Activated CD4-positive, alpha-beta T cell treated with anti-CD3 and anti-CD28 coated beads for 36 hours (primary cell): ENCODE results near the gene PPP1R12C. TPM values are rescaled to one million over a fixed set of nuclear protein-coding genes. Genes with fewer than 3 reads are reported as not detected.

Experiments used
- ATAC-seq: fragments of 200-7000 bp; cut with Tn5 transposase; one replicate; pipeline ENCODE4 v1.10.0; 2021; ENCODE audit warnings: mild to moderate bottlenecking, moderate library complexity
- CTCF ChIA-PET: fragments of 350-600 bp; sonication (Branson Sonifier 250); formaldehyde crosslinking; loops from one replicate; lab custom pipeline; 2021; ENCODE audit warnings: antibody characterized with exemption; lab: Charles Lee
- POLR2A ChIA-PET: fragments of 350-600 bp; sonication (Branson Sonifier 250); formaldehyde crosslinking; loops from one replicate; lab custom pipeline; 2021; ENCODE audit warnings: antibody characterized with exemption, inconsistent platforms; lab: Charles Lee
- DNase-seq: peaks from one replicate; pipeline ENCODE4 v3.0.0-alpha.2; 2020
- H3K27ac Mint-ChIP-seq: one replicate; pipeline ENCODE4 v1.8.0; 2021; ENCODE audit warnings: mixed read lengths
- H3K27me3 Mint-ChIP-seq: one replicate; pipeline ENCODE4 v1.8.0; 2021; ENCODE audit warnings: mixed read lengths
- H3K36me3 Mint-ChIP-seq: one replicate; pipeline ENCODE4 v1.8.0; 2021; ENCODE audit warnings: low read depth, mixed read lengths
- H3K4me1 Mint-ChIP-seq: one replicate; pipeline ENCODE4 v1.8.0; 2021; ENCODE audit warnings: mixed read lengths
- H3K4me3 Mint-ChIP-seq: one replicate; pipeline ENCODE4 v1.8.0; 2021; ENCODE audit warnings: mild to moderate bottlenecking, moderate library complexity, mixed read lengths
- H3K9me3 Mint-ChIP-seq: one replicate; pipeline ENCODE4 v1.8.0; 2021; ENCODE audit warnings: low read depth, mixed read lengths
- intact Hi-C, 2 experiments: fragments of 100-400 bp; cut with DNase I in 1 of 2; cut with micrococcal nuclease in 1 of 2; formaldehyde crosslinking; loops; one replicate each; pipeline versions ENCODE4 v1.14.2 to v1.15.1; 2022 to 2024; cut with DNase I, micrococcal nuclease
- total RNA-seq, 2 experiments: library from RNA; stranded (reverse); gene quantifications; one replicate each; pipeline ENCODE4 v1.2.3, GENCODE V29; 2021

PPP1R12C gene
- total RNA-seq, 2 experiments from 2014 or later, result 66.1 to 69.8 TPM

DNA sequence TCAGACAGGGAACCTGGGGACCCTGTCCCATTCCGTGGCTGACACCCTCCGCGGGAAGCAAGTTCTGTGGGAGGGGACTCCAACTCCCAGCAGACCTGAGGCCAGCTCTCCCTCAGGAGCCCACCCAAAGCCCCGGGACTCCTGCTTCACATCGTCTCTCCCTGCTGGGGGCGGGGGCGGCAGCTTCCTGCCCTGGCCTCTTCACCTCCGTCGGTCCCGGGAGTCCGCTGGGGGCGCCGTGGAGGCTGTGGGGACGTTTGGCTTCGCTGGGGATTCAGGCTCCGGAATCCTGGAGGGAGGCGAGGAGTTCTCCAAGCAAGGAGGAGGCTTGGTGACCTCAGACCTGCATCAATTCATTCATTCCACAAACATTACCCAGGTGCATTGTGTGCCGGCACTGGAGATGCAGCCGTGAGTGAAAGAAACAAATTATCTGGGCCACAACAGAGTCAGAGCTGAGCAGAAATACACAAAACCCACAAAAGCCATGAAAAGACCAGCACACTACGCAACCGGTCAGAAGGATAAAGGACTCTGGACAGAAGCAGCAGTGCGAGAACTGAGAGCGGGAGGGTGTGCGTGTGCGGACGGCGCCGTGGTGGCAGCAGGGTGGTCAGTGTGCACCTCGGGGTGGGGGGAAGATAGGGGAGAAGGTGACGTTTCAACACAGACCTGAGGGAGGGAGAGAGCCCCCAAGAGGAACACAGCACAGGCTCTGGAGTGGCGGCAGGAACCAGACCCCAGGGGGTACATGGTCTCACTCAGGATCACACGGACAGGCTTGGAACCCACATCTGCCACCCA is 22.8 kb downstream of the PPP1R12C start:
- no peaks in the 10 kb centered on the region for H3K9me3 Mint-ChIP-seq
- H3K4me3 Mint-ChIP-seq, result no peak overlapping the region
- H3K27ac Mint-ChIP-seq, result no peak overlapping the region
- no peaks in the 10 kb centered on the region for H3K27me3 Mint-ChIP-seq
- peaks cover 19% of the 10 kb centered on the region for H3K36me3 Mint-ChIP-seq
- ATAC-seq (no peak), DNase-seq (no peak)
- intact Hi-C loops, result no loop called here
- H3K4me1 Mint-ChIP-seq, result no peaks in the 10 kb centered on the region
- ChIA-PET POLR2A (no interaction called here), CTCF (interaction anchor here (0.6 kb wide), 2 partner anchors 476 to 631 kb away, joined by 3 read pairs; partner anchors contain the start of gene LENG9)

DNA sequence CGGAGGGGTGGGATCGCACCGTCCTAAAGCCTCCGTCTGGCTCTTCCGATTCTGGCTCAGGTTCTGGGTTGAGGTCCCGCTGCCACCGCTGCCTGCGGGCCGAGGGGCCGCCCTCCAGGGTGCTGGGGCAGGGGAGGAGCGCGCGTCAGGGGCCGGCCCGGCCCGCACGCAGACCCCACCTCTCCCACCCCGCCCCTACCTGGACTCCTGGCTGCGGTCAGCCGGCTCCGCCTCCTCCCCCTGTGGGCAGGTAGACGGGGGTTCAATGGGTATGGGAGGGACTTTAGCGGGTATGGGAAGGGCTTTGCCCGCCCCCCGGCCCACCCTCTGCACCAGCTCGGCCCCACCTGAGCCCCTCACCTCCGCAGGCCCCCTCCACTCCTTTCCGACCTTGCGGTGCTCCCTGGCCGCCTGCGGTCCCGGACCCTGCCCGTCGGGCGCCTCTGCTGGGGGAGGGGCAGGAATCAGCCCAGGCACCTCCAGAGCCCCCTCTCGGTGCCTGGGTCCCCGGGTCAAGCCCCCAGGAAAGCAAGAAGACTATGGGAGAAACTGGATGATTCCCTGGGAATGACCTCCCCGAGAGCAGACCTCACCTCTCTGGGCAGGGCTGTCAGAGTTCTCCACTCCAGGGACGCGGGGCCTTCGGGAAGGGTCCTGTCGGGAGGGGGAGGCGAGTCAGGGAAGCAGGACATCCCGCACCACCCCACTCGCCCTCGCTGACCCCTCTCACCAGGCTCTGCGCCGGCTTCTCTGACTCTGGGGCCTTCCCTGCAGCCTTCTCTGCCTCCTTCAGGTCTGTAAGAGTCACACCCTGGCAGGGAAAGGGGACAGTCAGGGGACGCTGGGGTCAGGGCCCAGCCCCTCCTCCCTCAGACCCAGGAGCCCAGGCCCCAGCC is 24.8 kb downstream of the PPP1R12C start:
- Mint-ChIP-seq H3K4me1 (peaks cover 11% of the 10 kb centered on the region), H3K9me3 (no peaks in the 10 kb centered on the region), H3K36me3 (peaks cover 33% of the 10 kb centered on the region), H3K27ac (no peak overlapping the region), H3K4me3 (no peak overlapping the region), H3K27me3 (peaks cover 11% of the 10 kb centered on the region)
- ChIA-PET CTCF (no interaction called here), POLR2A (no interaction called here)
- intact Hi-C loops, result no loop called here
- DNase-seq (no peak), ATAC-seq (no peak)

DNA sequence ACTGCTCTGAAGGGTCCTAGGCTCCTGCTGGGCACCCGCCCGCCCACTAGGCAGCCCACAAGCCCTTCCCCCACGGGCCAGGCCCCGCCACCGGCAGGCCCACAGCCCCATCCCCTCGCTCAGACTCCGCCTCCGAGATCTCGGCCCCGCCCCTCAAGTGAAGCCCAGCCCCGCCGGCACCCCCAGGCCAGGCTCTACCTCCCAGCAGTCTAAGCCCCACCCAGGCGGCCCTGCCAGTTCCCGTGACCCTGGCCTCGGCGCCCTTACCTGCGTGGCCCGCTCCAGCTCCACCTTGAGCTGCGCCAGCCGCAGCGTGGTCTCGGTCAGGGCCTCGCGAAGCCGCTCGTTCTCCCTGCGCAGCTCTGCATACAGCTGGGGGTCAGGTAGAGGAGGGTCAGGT is 25.5 kb downstream of the PPP1R12C start:
- H3K9me3 Mint-ChIP-seq, result no peaks in the 10 kb centered on the region
- POLR2A ChIA-PET, result no interaction called here

DNA sequence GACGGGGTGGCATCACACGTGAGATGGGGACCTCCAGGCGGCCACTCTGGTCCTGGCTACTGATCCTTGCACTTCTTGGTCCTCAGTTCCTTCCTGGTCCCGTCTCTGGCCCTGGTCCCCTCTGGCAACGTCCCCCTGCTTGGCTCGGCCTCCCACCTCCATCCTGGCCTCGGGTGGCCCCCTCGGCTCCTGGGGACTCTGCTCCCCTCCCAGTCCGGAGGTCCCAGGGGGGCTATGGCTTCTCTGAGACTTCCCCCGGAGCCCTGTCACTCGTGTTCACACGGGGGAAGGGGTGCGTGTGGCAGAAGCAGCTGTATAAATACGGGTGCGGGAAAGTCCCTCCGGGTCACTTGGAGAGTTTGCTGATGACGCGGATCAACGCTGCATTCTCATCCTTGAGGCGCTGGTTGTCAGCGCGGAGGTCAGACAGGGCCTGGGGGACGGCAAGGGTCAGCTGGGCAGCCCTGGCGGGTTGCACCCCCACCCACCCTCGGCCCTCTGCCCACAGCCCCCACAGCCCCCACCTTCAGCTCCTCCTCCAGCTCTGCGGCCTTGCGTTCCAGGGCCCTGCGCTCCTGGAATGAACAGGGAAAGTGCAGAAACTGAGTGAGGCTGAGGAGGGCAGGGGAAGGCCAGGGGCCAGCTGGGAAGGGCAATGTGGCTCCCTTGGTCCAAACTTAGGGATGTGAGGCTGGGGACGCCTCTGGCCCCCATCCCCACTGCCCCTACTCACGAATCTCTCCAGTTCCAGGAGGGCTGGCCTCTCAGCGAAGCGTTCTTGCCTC is 26.1 kb downstream of the PPP1R12C start:
- ChIA-PET POLR2A (interaction anchor here (0.6 kb wide), 1 partner anchor 62 kb away, joined by 7 read pairs; no protein-coding TSS in a partner anchor), CTCF (no interaction called here)
- Mint-ChIP-seq H3K4me3 (no peak overlapping the region), H3K9me3 (no peaks in the 10 kb centered on the region), H3K4me1 (peaks cover 16% of the 10 kb centered on the region), H3K27ac (no peak overlapping the region), H3K27me3 (peaks cover 16% of the 10 kb centered on the region), H3K36me3 (peaks cover 38% of the 10 kb centered on the region)
- intact Hi-C loops, result no loop called here
- ATAC-seq (no peak), DNase-seq (no peak)

More for the DNA sequence above, 25.5 kb downstream of the PPP1R12C start:
- Mint-ChIP-seq H3K27ac (no peak overlapping the region), H3K4me3 (no peak overlapping the region), H3K36me3 (peaks cover 38% of the 10 kb centered on the region), H3K4me1 (peaks cover 16% of the 10 kb centered on the region), H3K27me3 (peaks cover 16% of the 10 kb centered on the region)
- DNase-seq (peak; percentile 27), ATAC-seq (no peak)
- intact Hi-C loops, result no loop called here
- CTCF ChIA-PET, result no interaction called here

DNA sequence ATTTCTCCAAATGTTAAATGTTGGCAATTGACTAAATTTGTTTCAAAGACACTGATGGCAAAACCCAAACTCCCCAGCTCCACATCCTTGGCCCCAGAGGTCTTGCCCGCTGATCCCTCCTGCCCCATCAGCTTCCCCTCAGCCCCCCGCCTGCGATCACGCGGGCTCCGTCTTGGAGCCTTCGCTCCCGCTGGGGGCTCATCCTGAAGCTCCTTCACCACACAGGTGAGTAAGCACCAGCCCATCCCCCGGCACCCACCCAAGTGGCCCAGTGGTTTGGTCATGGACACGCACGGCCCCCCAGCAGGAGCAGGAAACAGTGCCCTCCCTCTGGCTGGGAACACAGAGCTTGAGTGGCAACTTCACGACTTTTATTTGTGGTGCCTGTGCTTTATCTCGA is 26.9 kb downstream of the PPP1R12C start:
- ATAC-seq, result no peak
- DNase-seq, result no peak
- no peak overlapping the region for H3K27ac Mint-ChIP-seq
- H3K36me3 Mint-ChIP-seq, result peaks cover 38% of the 10 kb centered on the region
- no peak overlapping the region for H3K4me3 Mint-ChIP-seq
- no peaks in the 10 kb centered on the region for H3K9me3 Mint-ChIP-seq
- H3K27me3 Mint-ChIP-seq, result peaks cover 21% of the 10 kb centered on the region
- POLR2A ChIA-PET, result interaction anchor here (0.6 kb wide), 1 partner anchor 63 kb away, joined by 7 read pairs; no protein-coding TSS in a partner anchor
- intact Hi-C loops, result no loop called here
- peaks cover 16% of the 10 kb centered on the region for H3K4me1 Mint-ChIP-seq
- CTCF ChIA-PET, result interaction anchor here (3.2 kb wide), 1 partner anchor 70 kb away, joined by 16 read pairs; no protein-coding TSS in a partner anchor

DNA sequence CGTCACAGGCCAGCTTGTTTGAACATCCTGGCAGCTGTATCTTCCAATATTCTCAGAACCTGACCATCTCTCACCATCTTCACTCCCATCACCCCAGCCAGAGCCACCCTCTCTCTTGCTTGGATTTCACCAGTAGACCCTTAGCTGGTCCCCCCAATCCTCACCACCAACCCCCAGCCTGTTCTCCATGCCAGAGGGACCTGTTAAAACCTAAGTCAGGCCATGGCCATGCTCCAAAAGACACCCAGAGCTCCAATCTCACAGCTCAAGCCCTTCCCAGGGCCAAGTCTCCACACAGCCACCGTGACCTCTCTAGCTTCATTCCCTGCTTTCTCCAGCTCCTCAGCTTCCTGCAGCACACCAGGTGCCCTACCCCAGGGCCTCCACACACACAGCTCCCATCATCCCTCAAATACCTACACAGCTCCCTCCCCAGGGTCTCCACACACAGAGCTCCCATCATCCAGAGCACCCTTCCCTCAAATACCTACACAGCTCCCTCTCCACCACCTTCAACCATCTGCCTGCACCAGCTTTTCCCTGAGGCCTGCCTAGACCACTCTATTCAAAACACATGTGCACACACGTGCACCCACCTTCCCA is 28.0 kb downstream of the PPP1R12C start:
- POLR2A ChIA-PET, result interaction anchor here (0.5 kb wide), 1 partner anchor 70 kb away, joined by 3 read pairs; no protein-coding TSS in a partner anchor
- intact Hi-C loops, result no loop called here
- H3K9me3 Mint-ChIP-seq, result no peaks in the 10 kb centered on the region
- peaks cover 27% of the 10 kb centered on the region for H3K27me3 Mint-ChIP-seq
- H3K4me3 Mint-ChIP-seq, result no peak overlapping the region
- ATAC-seq (no peak), DNase-seq (no peak)
- CTCF ChIA-PET, result interaction anchor here (0.5 to 3.2 kb wide), 6 partner anchors 10 to 688 kb away, joined by 3 to 16 read pairs (median 3); partner anchors contain the start of gene TNNI3
- H3K4me1 Mint-ChIP-seq, result peaks cover 16% of the 10 kb centered on the region
- H3K27ac Mint-ChIP-seq, result no peak overlapping the region
- peaks cover 33% of the 10 kb centered on the region for H3K36me3 Mint-ChIP-seq

DNA sequence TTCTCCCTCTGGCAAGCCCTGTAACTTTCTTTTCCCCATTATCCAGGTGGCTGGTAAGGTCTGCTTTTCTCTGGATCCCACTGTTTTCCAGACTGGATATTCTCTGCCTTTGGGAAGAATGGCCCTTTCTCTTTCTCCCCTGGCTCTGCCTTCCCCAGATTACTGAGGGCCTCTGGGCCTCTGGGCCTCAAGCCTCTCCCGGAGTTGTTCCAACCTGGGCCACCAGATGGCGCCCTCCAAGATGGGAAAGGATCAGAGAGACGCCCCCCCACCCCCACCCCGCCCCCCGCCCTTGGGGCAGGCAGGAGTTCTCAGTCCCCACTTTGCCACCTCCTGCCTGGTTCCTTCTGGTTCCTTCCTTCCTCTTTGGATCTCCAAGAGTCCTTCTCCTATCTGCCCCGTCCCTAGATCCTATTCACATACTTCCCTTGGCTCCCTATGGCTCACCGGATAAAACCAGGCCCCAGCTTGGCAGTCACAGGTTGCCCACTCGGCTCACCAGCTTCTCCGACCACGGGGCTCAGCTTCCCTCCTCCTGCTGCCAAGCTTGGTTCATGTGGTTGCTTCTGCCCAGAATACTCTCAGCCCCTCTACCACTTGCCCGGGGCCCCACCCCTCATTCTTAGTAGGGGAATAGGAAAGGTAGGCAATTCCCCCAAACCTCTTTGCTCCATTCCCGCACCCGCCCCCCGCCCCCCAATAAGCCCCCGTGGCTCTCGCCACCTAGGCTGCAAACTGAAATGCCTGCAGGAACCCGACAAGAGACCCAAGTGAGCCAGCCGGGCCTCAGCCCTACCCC is 28.7 kb downstream of the PPP1R12C start:
- ChIA-PET POLR2A (interaction anchor here (0.6 kb wide), 1 partner anchor 72 kb away, joined by 3 read pairs; no protein-coding TSS in a partner anchor), CTCF (interaction anchor here (0.5 to 3.2 kb wide), 10 partner anchors 9 to 481 kb away, joined by 3 to 16 read pairs (median 4); partner anchors contain the start of genes KMT5C, PPP1R12C and RDH13)
- Mint-ChIP-seq H3K36me3 (peaks cover 33% of the 10 kb centered on the region), H3K27me3 (peaks cover 31% of the 10 kb centered on the region), H3K27ac (no peak overlapping the region), H3K4me1 (peaks cover 16% of the 10 kb centered on the region), H3K9me3 (no peaks in the 10 kb centered on the region), H3K4me3 (no peak overlapping the region)
- intact Hi-C loops, result loop anchor here in 1 of 2 experiments (1.0 kb wide), 1 partner anchor 28 kb away; no protein-coding TSS in a partner anchor
- ATAC-seq (peak; percentile 51), DNase-seq (peak; percentile 89)

DNA sequence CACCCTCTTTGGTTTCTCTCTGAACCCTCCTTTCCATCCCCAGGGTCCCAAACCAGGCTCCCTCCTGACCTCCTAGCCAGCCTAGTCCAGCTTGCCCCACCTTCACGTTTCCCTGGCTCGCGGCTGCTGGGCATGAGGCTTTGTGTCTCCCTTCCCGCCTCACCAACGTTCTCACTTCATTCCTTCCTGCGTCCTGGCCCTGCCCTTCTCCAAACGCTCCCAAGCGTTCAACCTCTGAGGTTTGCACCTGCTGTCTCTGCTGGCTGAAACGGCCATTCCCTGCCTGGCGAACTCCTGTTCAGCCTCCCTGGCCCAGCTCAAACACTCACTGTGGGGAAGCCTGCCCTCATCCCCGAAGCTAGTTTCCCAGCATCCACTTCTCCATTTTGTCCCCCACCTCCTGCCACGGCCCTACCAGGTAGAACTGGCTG is 29.4 kb downstream of the PPP1R12C start:
- intact Hi-C loops, result loop anchor here in 1 of 2 experiments (1.0 kb wide), 1 partner anchor 28 kb away; no protein-coding TSS in a partner anchor
- ChIA-PET CTCF (interaction anchor here (0.7 to 3.2 kb wide), 9 partner anchors 9 to 482 kb away, joined by 3 to 16 read pairs (median 4); partner anchors contain the start of genes KMT5C, PPP1R12C and RDH13), POLR2A (interaction anchor here (0.6 kb wide), 1 partner anchor 73 kb away, joined by 3 read pairs; no protein-coding TSS in a partner anchor)
- Mint-ChIP-seq H3K27ac (no peak overlapping the region), H3K27me3 (peaks cover 34% of the 10 kb centered on the region), H3K4me1 (peaks cover 16% of the 10 kb centered on the region), H3K36me3 (peaks cover 33% of the 10 kb centered on the region), H3K9me3 (no peaks in the 10 kb centered on the region), H3K4me3 (no peak overlapping the region)
- DNase-seq (no peak), ATAC-seq (no peak)

DNA sequence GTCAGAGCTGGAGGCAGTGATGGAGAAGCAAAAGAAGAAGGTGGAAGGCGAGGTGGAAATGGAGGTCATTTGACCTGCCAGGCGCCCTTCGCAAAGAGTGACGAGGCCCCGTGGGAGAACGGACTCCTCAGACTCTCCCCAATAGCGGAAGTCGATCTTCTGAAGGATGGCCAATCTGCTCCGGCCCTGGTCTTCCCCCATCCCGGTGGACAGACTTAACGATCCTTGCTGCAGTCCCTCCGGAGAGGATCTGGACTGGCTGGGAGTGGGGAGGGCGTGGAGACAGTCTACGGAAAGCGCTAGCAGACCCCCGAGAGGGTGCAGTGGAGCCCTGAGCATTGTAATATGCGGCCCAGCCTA is 29.9 kb downstream of the PPP1R12C start:
- DNase-seq (no peak), ATAC-seq (no peak)
- intact Hi-C loops, result no loop called here
- Mint-ChIP-seq H3K4me1 (peaks cover 19% of the 10 kb centered on the region), H3K4me3 (peak overlapping the region; percentile 19), H3K27me3 (peaks cover 39% of the 10 kb centered on the region), H3K9me3 (peaks cover 1% of the 10 kb centered on the region), H3K27ac (no peak overlapping the region), H3K36me3 (peaks cover 30% of the 10 kb centered on the region)
- POLR2A ChIA-PET, result no interaction called here
- CTCF ChIA-PET, result interaction anchor here (0.9 to 3.2 kb wide), 4 partner anchors 8 to 251 kb away, joined by 3 to 16 read pairs (median 6); partner anchors contain the start of genes KMT5C and PPP1R12C
